DMS53 treated with DMSO at 0.1 percent for 48 hours (cell line): ENCODE data around the gene COL23A1.

Experiments
- DNase-seq: peaks from one replicate; lab custom pipeline; 2025; ENCODE audit not compliant: unreplicated experiment; lab: John Stamatoyannopoulos, UW

COL23A1 gene

GRCh38 chr5:178560911-178561310, 29.3 kb downstream of the COL23A1 start:
- no peak for DNase-seq

GRCh38 chr5:178557416-178557815, 32.8 kb downstream of the COL23A1 start:
- no peak for DNase-seq

GRCh38 chr5:178555771-178556211, 34.4 kb downstream of the COL23A1 start:
- DNase-seq: no peak

GRCh38 chr5:178555005-178555404, 35.2 kb downstream of the COL23A1 start:
- no peak for DNase-seq

- DNase-seq: no peak
Observed at GRCh38 chr5:178554311-178554710, 35.9 kb downstream of the COL23A1 start.

GRCh38 chr5:178553517-178553916, 36.7 kb downstream of the COL23A1 start:
- no peak for DNase-seq

- DNase-seq: no peak
Observed at GRCh38 chr5:178551468-178551867, 38.7 kb downstream of the COL23A1 start.

- DNase-seq: no peak
Observed at GRCh38 chr5:178551059-178551458, 39.1 kb downstream of the COL23A1 start.

- DNase-seq: no peak
Observed at GRCh38 chr5:178548746-178549145, 41.4 kb downstream of the COL23A1 start.

- DNase-seq: no peak
Observed at GRCh38 chr5:178547753-178548415, 42.3 kb downstream of the COL23A1 start.

GRCh38 chr5:178547052-178547666, 43.0 kb downstream of the COL23A1 start:
- no peak for DNase-seq

- DNase-seq: no peak
Observed at GRCh38 chr5:178546675-178547033, 43.5 kb downstream of the COL23A1 start.

- DNase-seq: no peak
Observed at GRCh38 chr5:178545941-178546674, 44.1 kb downstream of the COL23A1 start.

- no peak for DNase-seq
Observed at GRCh38 chr5:178545176-178545575, 45.0 kb downstream of the COL23A1 start.

GRCh38 chr5:178544166-178544834, 45.9 kb downstream of the COL23A1 start:
- DNase-seq: no peak

- DNase-seq: no peak
Observed at GRCh38 chr5:178542455-178542854, 47.7 kb downstream of the COL23A1 start.

- no peak for DNase-seq
Observed at GRCh38 chr5:178540526-178540925, 49.7 kb downstream of the COL23A1 start.

- no peak for DNase-seq
Observed at GRCh38 chr5:178538741-178539229, 51.4 kb downstream of the COL23A1 start.

- DNase-seq: no peak
Observed at GRCh38 chr5:178537467-178538371, 52.5 kb downstream of the COL23A1 start.
